Fibroblast of skin of right quadriceps (primary cell): ENCODE data around the gene IL2RA.
A peak's percentile ranks its signal among the peaks of the same experiment; 100 is the strongest.
"Not testable (repeated sequence)": the region's sequence is repeated elsewhere in the genome, so short reads cannot be mapped to it uniquely, and the experiment has no call there.

Source experiments
- DNase-seq: peaks from one replicate; pipeline ENCODE4 v3.0.0-alpha.2; 2013

The IL2RA gene

DNA sequence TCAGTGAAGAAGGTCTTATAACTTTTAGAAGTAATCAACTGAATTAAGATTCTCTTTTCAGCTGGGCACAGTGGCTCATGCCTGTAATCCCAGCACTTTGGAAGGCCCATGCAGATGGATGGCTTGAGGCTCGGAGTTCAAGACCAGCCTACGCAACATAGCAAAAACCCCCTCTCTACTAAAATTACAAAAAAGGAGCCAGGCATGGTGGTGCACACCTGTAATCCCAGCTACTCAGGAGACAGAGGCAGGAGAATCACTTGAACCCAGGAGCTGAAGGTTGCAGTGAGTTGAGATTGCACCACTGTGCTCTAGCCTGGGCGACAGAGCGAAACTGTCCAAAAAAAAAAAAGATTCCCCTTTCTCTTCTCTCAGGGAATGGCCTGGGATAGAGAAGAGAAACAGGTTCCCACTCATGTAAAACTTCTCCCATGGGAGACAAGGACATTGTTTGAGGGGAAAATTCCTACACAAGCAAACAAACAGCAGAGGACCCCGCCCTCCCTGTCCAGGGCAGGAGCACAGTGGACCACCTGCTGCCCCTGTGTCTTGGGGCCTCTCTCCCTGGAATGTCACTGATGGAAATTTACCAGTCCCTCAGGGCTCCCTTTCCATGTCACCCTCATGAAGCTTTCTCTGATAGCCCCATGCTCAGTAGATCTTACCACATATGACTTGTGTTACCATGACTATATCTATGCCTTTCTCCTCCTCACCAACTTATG lies 5.6 kb downstream of the IL2RA start:
- no peak for DNase-seq

DNA sequence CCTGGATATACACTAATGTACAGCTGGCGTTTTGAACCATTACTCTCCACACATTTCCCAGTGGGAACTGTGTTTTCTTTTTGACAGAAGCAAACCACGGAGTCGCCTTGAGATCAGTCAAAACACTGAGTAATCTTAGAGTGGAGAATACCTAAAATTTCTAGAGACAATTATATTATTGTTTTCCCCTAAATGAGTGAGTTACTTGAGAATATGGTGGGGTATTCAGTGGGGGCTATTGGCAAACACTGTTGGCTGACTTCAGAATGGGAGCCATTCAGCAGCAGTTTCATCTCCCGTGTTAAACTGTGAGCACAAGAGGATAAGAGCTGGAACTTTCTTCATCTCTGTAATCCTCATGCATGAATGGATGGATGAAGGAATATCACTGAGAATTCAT lies 6.2 kb downstream of the IL2RA start:
- DNase-seq: no peak

DNA sequence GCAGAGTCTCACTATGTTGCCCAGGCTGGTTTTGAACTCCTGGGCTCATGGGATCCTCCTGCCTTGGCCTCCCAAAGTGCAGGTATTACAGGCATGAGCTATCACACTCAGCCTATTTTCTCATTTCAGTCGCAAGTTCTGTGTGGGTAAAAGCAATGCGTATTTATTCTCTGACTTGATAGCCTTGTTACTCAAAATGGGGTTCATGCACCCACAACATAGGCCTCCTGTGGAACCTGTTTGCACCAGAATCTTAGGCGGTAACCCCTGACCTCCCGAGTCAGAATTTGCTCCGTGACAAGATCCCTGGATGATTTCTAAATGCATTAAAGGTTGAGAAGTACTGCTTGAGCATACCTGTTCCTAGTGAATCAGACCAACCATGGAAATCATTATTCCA lies 7.3 kb downstream of the IL2RA start:
- no peak for DNase-seq

DNA sequence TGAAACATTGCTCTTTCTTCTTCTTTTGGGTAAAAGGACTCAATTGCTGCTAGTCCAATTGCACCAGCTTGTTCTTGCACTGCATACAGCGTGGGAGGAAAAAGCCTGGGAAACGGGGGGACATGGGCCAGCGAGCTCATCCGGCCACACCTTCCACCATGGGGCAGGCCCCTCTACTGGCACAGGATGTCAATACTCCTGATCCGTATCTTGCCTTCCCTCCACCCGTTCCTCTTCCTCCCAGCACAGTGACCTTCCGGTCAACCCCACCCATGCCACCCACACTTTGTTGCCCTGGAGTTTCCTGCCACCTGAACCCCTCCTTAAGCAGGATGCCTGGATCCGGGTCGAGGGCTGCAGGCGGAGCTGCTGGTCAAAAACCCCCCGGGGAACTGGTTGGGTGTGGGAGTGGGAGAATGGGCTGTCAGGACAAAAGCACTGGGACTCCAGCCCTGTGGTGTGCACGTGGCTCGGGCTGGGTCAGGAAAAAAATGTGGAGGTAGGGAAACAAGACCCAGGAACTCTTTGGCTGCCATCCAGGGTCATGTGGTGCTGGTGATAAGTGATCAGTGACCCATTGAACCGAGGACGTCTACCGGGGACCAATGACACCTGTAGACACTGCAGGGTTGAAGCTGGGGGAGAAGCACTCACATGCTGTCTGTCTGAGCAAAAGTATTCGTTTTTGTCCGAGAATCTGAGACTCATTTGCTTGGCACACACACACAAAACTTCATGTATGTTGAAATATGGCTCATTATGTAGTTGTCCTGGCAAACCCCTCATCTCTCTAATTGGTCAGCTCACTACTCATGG lies 8.1 kb downstream of the IL2RA start:
- no peak for DNase-seq

DNA sequence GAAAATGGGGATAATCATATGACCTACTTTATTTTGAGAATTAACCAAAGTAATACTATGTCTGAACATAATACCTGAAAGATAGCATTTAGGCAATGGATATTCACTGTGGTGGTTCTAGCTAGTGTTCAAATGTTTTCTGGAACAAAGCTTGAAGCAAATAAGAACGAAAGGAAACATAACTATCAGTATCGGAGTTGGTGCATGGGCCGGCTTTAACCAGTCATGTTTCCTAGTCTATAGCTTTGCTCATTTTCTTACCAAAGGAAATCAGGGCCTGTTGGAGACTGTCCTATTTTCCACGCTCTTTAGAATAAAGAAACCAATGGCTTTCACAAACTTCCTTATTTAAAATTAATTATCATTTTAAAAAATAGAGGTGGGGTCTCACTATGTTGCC lies 8.9 kb downstream of the IL2RA start:
- DNase-seq: no peak

DNA sequence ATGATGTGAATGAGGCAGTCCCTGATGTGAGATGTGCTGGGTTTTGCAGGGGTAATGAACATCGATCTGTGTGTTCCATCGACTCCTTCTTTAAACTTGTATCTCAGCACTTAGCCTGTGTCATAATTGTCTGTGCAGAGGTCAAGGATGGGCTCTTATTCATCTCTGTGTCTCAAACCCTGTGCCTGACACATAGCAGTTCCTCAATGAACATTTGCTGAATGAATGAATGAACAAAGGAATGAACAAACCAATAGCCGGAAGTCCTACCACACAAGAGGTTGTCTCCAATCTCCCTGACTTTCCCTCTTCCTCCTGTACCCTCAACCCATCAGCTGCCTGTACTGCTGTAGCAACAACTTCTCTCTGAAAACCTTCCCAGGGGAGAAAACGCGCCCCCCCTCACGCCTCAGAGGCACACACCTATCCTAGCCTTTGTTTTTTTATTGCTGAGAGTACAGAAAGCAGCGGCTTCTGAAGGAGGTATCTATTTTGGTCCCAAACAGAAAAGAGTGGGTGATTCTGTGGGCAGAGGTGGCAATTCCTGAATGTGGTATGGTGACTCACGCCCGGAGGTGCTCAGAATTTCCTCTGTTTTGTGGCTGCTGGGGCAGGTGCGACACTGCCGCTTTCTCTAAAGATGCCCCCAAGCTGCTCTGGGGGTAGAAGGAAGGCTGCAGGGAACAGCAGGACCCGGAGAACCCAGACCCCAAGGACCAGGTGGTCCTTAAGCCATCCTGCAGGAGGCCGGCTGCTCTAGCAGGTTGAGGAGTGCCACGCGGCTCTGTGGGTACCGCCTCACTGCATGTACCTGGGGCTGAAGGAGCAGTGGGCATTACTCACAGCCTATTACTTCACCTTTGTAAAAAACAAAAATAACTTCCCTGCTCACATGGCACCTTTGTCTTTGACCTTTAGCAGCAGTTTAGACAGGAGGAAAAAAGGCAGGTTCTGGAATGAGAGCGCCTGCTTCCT lies 9.6 kb downstream of the IL2RA start:
- DNase-seq: no peak

DNA sequence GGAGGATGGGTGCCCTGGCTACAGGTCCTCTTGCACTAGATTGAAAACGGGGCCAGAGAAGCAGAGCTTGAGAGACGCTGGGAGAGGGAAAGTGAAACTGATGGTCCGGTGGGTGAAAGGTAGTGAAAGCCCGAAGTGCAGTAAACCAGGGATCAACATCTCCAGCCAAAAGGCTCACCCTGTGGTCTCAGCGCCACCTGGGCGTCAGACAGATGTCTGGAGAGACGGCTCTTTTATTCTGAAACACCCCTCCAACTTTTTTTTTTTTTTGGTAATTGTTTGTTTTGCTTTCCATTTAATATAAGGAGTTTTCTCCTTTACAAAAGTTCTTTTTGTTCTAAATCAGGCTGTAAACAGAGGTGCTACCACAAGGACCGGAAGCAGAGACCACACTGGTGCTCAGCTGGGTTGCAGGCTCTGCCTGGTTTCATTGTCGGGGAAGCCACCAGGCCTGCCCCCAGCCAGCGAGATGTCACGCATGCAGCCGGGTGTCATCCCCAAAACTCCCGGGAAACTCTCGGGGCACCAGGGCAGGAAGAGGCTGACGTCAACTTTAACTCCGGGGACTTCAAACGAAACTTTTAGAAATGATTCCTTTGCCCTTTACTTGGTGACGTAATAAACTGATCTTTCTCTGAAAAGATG lies 11.2 kb downstream of the IL2RA start:
- DNase-seq: peak; percentile 3

DNA sequence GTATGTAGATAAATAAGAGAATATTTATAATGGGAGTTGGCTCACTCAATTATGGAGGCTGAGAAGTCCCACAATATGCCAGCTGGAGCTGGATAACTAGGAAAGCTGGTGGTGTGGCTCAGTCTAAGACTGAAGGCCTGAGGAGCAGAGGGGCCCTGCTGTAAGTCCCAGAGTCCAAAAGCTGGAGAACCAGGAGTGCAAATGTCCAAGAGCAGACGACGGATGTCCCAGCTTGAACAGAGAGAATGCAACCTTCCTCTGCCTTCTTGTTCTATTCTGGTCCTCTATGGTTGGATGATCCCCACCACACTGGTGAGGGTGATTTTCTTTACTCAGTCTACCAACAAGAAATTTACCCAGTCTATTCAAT lies 13.2 kb downstream of the IL2RA start:
- no peak for DNase-seq

DNA sequence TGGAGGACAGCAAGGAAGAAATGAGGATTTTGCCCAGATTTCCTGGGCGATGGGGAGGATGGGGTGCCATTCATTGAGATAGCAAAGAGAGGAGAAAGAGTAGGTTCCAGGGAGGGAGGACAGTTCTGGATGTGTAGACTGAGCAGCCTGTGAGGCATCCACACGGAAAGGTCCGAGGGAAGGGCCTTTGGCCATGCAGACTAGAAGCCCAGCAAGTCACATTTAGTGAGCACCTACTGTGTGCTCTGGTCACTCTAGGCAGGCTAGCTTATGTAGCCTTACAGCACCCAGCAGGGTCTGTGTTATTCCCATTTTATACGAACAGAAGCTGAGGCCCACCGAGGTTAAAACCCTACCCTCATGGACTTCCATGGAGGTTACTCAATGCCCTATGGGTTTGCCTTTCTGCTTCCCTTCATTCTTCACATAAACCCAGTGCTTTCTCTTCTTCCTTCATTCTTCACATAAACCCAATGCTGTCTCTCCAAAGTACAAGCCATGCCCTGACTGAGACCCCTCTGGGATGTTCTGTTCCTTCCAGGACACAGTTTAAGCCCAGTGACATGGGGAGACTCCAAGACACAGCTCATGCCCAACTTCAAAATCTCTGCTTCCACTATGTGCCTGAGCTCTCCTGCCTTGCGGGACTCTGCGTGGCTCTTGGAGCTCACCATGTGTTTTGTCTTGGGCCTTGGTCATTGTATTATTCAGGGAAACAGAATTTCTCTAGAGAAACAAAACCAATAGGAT lies 13.7 kb downstream of the IL2RA start:
- DNase-seq: no peak

DNA sequence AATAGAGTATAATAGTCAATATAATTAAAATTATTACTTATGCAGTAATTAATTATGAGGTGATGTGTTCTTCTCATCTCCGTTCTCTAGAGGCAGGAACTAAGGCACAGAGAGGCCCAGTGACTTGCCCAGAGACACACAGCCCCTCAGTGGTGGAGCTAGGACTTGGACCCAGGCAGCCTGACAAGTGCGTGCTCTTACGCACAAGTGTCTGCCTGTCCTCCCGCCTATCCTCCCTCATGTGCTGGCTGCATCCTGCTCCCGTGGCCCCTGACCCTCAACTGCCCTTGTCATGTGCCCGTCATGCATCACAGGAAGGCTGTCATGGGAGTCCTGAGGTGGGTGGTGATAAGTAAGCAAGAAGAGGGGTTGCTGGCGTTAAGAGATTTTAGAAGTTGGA lies 14.3 kb downstream of the IL2RA start:
- no peak for DNase-seq

DNA sequence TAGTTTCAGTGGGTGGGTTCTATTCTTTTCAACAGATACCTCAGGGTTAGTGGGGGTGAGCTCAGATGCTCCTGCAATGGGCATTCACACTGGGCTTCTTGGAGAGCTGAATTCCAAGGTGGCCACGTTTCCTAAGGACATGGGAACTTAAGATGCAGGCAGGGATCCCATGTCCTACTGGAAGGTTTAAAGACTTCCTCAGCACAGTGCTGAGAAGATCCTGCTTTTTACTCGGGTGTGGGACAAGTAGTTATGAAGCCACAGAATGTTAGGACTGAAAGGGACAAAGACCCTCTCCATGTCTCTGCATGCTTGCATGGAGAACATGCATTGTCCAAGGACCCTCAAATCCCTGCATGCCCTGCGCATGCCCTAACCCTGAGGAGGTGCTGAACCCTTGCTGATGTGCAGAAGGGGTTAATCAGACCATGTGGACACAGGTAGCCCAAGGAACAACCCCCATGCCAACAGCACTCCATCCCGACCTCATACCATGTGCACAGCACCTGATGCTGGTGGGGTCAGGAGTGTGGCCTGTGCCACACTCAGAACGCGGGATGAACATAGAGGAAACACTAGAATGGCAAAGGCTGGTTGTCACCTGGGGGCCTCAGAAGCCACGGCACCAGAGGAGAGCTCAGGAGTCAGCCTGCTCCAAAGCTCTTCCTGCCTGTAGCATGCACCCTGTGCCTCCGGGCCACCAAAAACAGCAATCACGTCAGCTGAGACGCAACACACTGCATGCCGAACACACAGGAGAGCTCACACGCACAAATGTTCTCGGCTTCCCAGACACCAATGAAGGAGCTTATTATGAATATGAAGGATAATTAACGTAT lies 15.2 kb downstream of the IL2RA start:
- DNase-seq: no peak

DNA sequence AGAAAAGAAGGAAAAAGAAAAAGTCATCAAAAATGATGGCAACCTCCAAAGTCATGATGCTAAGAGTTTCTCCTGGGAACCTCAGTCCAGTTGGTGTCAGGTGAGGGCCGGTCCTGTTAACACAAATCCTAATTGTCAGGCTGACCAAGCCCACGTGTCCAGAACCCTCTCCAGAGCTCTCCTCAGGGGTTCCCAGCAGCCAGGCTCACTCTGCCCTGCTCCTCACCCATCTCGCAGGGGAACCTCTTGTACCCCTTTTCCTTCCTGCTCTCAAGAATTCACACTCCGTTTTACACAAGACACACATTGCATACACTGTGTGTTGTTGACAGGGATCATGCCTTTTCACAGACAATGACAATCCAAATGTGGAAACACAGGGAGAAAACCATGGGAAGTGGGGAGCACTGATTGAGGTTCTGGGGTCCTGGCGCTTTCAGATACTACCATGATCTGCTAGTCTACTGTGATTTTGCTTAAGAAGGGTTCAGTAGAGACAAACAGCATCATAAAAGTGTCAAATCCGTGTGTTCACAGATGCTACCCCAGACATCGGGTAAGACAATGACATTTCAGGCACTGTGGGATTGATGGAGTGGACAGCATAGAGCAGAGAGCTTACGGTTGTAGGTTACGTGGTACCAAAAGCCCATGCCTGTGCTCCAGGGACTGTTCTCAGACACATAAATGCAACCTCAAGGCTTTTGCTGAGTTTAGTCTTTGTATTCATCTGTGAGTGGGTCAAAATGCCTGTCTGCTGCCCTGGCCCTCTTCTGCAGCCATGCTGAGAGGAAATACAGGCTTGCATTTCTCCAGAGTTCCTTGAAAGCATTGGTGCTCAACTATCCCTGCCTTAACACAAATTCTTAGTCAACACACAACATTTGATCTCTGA lies 16.0 kb downstream of the IL2RA start:
- no peak for DNase-seq

DNA sequence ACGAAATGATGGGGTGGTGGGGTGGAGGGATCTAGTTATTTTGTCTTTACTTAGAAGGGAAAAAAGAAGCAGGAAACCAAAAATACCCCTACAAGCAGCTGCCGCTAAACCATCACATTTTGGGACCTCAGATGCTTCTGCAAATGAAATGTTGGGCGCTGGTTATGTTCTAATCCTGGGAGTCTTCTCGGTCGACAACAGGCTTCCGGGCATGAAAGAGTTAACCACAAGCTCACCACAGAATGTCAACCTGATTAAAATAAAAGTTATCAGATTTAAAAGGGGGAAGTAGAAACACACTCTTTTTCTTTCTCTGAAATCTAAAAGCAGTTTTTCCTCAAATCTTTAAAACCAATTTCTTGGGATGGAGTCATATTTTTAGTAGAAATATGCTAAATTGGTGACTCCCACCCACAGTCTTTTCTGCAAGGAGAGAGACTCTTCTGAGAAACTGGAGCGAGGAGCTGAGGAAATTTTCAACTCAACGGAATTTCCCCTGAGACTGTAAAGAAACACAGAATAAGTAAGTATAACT lies 16.8 kb downstream of the IL2RA start:
- DNase-seq: no peak

DNA sequence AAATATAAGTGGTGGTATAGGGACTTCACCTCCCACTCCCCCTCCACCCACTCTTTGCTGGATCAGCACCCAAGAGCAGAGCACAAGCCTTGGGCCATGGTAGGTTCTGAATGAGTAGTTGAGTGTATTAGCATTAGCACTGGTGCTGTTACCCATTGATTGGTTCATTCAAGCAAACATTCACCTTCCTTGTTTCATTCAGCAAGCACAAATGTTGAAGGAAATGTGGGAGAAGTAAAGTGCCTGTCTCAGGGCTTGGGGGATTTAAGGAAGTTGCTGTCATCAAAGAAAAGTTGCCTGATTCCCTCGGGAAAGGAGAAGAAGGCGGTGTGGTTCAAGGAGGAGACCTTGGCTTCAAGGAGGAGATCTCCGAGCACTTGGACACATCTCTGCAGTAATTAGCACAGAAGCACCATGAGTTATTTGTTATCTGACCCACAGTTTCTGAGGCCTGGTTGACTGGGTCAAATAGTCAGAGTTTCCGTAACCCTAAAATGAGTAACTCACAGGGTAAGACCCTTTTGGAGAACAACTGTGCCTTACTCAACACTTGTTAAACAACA lies 17.3 kb downstream of the IL2RA start:
- no peak for DNase-seq

DNA sequence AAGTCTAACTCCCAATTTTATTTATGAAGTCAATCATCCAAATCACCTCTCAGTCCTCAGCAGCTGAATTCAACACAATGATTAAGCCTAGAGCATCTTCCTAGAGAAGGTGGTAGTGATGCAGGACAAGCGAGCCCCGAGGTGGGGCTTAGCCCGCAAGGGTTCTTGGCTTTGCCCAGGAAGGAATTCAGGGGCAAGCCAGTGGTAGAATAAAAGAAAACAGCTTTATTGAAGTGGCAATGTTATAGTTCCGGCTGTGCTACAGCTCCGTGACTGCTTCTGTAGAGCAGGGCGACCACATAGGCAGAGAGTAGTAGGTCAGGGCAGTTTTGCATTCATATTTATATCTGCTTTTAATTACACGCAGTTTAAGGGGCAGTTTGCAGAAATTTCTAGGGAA lies 18.1 kb downstream of the IL2RA start:
- no peak for DNase-seq

DNA sequence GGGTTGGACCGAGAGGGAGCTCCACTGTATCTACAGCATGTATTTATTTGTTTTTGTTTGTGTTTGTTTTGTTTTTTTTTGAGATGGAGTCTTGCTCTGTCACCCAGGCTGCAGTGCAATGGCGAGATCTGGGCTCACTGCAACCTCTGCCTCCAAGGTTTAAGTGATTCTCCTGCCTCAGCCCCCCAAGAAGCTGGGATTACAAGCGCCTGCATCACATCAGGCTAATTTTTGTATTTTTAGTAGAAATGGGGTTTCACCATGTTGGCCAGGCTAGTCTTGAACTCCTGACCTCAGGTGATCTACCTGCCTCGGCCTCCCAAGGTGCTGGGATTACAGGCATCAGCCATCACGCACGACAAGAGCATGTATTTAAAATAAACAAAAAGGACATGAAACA lies 18.8 kb downstream of the IL2RA start:
- DNase-seq: not testable (repeated sequence)

DNA sequence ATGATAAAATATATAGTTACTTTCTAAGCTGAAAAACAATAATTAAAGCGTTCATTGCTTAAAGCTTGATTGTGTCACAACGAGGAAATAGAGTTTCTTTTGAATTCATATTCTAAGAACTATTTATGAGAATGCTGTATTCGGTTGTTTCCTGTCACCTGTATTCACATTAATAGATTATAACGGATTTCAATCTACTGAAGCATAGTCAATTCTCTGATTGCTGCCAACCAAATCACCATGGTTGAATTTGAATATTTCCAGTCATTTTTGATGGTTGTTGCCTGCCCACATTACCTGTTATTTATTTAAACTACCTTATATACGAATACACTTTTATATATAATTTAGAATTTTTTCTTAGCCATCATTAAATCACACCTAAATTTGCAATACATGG lies 22.0 kb downstream of the IL2RA start:
- DNase-seq: no peak

DNA sequence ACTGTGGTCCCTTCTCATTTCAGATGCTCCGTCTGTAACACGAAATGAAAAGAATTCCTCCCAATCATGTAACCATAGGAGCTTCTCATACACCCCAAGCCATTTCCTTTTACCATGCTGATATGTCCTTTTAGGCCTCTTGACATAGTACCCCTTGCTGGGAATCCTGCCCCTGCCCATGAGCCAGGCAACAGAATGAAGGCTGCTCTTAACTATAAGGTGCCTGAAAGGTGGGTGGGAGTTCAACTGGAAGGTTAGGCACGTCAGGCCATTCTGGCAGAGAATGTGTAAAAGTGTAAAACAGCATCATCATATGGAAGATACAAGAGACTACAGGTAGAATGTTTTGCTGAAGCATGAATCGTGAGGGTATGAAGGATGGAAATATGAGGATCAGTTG lies 22.5 kb downstream of the IL2RA start:
- no peak for DNase-seq

DNA sequence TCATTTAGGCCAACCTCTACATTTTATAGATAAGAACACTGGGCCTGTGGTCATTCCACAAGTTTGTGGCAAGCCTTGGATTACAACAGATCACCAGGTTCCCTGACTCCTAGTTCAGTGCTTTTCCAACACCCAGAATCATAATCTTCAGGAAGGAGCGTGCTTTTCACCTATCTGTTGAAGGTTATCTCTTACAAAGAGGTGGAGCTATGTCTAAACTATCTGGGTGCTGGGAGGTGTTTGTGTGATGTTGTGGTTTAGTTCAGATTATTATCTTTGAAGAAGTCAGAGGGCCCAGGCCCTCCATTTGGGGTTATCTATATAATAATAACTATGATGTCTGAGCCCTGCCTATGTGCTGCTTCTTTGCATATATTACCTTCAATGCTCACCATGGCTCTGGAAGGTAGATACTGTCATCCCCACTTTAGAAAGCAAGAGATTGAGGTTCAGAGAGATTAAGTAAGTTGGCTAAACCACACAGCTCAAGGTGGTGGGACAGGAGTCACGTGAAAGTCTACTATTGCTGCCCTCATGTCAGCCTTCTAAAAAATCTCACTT lies 24.0 kb downstream of the IL2RA start:
- DNase-seq: no peak
